NT2/D1 (cell line): Measurements from ENCODE around the gene INPP4A.

Source experiments
- SUZ12 ChIP-seq: IDR thresholded peaks from 2 replicates; pipeline ENCODE4 v1.6.1; 2011; ENCODE audit not compliant: insufficient read length, insufficient read depth; ENCODE audit errors: extremely low read depth
- YY1 ChIP-seq: IDR thresholded peaks from 2 replicates; pipeline ENCODE4 v1.6.1; 2011; ENCODE audit not compliant: insufficient read length, insufficient read depth
- ZNF274 ChIP-seq: IDR thresholded peaks from 2 replicates; pipeline ENCODE4 v1.6.1; 2011; ENCODE audit warnings: mild to moderate bottlenecking, low read depth, low read length

DNA sequence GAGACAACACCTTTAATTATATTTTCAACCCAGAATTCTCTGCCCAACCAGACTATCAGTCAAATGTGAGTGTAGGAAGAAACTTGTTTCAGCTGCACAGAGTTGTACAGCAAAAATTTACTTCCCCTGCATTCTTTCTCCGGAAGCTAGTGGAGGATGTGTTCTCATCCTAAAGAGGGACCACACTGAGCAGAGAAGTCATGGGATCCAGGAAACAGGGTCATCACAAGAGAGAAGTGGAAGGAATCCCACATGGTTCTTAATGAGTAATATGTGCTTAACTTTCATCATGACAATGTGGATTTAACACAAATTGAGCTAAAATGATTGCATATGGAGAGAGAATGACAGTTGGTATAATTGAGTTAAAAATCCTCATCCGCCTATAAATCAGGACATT lies 78.2 kb downstream of the INPP4A start:
- TF ChIP-seq YY1 (no peak), ZNF274 (no peak), SUZ12 (no peak)
